AG09309 (cell line): ENCODE data around the gene AKR1E2.
"Not testable (repeated sequence)": the region's sequence is repeated elsewhere in the genome, so short reads cannot be mapped to it uniquely, and the experiment has no call there.

Experiments
- DNase-seq: peaks from one replicate; pipeline ENCODE4 v3.0.0-alpha.2; 2010; ENCODE audit warnings: low read depth
- H3K4me3 ChIP-seq: 2 replicates; pipeline ENCODE4 v1.5.1; 2011; ENCODE audit warnings: mild to moderate bottlenecking, low read depth, low read length, moderate library complexity; ENCODE audit not compliant: control insufficient read depth
- CTCF ChIP-seq: IDR thresholded peaks from 2 replicates; pipeline ENCODE4 v1.5.1; 2011; ENCODE audit warnings: mild to moderate bottlenecking, low read depth, low read length, inconsistent platforms; ENCODE audit not compliant: insufficient read depth, control insufficient read depth; ENCODE audit errors: missing control alignments

The AKR1E2 gene

GRCh38 chr10:4810092-4810491 lies 15.9 kb upstream of the AKR1E2 start:
- no peak overlapping the region for H3K4me3 ChIP-seq
- no peak for DNase-seq
- TF ChIP-seq CTCF: no peak

- DNase-seq: no peak
- TF ChIP-seq CTCF: no peak
- H3K4me3 ChIP-seq: no peak overlapping the region
Observed at GRCh38 chr10:4812046-4812445, 14.0 kb upstream of the AKR1E2 start.

- TF ChIP-seq CTCF: peak; percentile 4
- H3K4me3 ChIP-seq: no peak overlapping the region
- no peak for DNase-seq
Observed at GRCh38 chr10:4813023-4813422, 13.0 kb upstream of the AKR1E2 start.

GRCh38 chr10:4813496-4813895 lies 12.5 kb upstream of the AKR1E2 start:
- TF ChIP-seq CTCF: no peak
- no peak for DNase-seq
- H3K4me3 ChIP-seq: no peak overlapping the region

- DNase-seq: not testable (repeated sequence)
Observed at GRCh38 chr10:4815646-4816180, 10.3 kb upstream of the AKR1E2 start.

GRCh38 chr10:4816966-4817365 lies 9.0 kb upstream of the AKR1E2 start:
- DNase-seq: no peak
- no peak for TF ChIP-seq CTCF

More at GRCh38 chr10:4815646-4816180, 10.3 kb upstream of the AKR1E2 start:
- H3K4me3 ChIP-seq: not testable (repeated sequence)

GRCh38 chr10:4819067-4819466 lies 6.9 kb upstream of the AKR1E2 start:
- DNase-seq: no peak
- no peak for TF ChIP-seq CTCF
- H3K4me3 ChIP-seq: no peak overlapping the region

More at GRCh38 chr10:4816966-4817365, 9.0 kb upstream of the AKR1E2 start:
- H3K4me3 ChIP-seq: no peak overlapping the region
